HG03066 (cell line): Measurements from ENCODE around the gene GPR161.

ENCODE experiments used
- ATAC-seq: cut with Tn5 transposase; IDR thresholded peaks from one replicate; pipeline ENCODE4 v1.9.1; 2021; ENCODE audit warnings: low read depth; ENCODE audit not compliant: unreplicated experiment

GPR161 gene

DNA sequence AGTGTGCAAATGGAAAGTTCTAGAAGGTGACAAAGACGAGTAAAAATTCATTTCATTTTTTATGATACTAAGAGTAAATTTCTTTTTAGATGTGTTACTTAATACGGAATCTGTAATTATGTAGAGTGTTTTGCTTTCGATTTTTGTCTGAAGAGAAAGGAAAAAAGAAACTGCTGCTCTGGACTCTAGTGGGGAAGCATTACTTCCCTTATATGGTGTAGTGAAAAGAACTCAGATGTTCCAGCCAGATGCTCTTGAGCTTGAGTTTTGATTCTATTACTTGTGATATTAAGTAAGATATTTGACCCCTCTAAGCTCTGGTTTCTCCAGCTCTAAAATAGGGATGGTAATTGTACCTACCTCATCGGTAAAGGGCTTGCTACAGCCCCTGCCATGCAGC, 12.2 kb upstream of the GPR161 start:
- ATAC-seq: no peak

DNA sequence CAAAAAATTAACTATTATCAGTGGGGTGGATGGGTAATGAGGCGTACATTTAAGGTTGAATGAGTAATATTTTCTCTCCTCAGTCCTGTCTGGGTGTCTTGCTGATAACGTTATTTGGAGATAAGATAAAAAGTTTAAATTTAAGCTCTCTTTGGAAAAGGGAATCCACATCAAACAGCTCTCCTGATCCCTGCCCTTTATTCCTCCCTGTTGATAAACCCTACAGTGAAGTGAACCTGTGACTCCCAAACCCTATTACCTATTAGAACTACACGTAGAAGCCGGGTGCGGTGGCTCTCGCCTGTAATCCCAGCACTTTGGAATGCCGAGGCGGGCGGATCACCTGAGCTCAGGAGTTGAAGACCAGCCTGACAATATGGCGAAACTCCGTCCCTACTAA, 9.9 kb upstream of the GPR161 start:
- ATAC-seq: no peak

DNA sequence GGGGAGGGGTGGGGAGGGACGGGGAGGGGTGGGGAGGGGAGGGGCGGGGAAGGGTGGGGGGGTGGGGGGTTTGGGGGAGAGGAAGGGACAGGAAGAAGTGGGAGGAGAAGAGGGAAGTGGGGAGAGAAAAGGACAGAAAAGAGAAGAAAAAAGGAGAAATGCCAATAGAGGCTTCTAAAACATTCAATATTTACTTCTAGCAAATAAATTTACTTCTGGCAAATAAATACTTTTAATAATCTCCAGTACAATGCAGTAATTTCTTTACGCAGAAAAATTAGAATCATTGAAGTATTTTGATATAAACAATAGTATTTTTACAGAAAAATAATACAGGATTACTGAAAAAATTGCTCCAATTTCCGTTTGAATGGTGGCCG, 9.4 kb upstream of the GPR161 start:
- no peak for ATAC-seq

DNA sequence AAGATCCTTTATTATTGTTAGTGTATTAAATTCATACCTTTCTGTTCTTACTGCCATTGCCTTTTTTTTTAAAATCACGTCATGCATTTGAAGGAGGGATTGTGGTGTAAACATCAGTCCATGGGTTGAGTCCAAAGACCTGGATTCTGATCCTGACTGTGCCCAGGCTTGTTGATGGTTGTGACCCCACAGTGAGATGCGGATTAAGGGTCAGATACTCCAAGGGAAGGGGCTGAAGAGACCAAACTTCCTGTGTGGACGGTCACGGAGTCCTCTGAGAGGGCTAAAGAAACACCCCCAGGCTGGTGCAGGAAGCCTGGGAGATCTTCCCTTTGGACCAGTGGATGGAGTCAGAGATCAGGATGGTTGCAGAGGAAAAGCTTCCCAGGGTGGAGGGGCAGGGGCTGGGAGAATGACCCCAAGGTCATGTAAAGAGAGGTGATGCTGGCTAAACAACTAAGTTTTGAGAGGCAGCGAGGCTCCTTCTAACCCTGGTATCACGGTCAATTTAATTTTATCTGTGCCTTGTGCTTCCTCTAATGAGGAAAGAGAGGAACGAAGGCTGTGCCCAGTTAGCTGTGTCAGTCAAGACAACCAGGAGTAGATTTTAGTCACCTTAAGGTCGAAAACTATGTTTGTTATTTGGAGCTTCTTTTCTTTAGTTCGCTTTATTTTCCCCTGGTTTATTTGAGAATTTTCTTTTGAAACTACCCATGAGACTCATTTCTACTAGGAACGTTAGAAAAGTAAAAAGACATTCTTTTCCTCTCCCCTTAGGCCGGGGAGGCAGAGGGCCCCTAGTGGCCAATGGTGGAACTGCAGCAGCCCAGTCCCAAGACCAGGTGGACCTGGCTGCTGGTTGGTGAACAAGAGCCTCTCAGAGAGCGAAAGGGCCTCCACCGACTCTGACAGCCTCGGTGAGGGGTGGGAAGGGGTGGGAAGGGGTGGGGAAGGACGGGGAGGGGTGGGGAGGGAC, 8.7 kb upstream of the GPR161 start:
- peak; percentile 96 for ATAC-seq

DNA sequence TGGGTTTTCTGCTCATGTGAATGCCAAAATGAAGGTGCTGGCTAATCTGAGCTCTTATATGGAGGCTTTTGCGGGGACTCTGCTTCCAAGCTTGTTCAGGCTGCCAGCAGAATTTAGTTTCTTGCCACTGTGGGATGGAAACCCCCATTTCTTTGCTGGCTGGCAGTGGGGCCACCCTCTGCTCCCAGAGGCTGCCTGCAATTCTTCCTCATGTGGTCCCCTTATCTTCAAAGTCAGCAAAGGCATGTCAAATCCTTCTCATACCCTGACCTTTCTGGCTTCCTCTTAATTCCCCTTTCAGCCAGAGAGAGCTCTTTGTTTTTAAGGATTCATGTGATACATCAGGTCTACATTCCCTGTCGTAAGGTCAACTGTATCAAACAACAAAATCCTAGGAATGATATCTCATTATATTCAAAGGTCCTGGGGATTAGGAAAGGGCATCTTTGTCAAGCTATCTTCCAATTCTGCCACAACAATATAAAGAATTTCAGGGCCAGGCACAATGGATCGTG, 5.2 kb upstream of the GPR161 start:
- ATAC-seq: no peak

DNA sequence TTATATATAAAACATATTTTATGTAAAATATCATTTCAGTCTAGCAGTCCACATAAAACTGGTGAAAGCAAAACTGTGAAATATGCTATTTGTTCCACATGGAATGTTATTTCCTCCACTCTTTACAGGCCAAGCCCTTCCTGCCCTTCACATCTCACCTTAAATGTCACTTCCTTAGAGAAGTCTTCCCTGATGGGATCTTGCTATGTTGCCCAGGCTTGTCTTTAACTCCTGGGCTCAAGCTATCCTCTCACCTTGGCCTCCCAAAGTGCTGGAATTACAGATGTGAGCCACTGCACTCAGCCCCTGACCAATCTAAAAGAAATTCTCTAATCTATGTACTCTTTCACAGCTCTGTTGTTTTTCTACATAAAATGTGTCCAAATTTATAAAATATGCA, 2.3 kb upstream of the GPR161 start:
- no peak for ATAC-seq

GRCh38 chr1:168138134-168138533, 1.4 kb upstream of the GPR161 start:
- no peak for ATAC-seq

- no peak for ATAC-seq
Measured at GRCh38 chr1:168137515-168137821, 738 bp upstream of the GPR161 start.

- no peak for ATAC-seq
Measured at GRCh38 chr1:168135921-168136708, 615 bp downstream of the GPR161 start.

GRCh38 chr1:168135116-168135920, 1.4 kb downstream of the GPR161 start:
- no peak for ATAC-seq

DNA sequence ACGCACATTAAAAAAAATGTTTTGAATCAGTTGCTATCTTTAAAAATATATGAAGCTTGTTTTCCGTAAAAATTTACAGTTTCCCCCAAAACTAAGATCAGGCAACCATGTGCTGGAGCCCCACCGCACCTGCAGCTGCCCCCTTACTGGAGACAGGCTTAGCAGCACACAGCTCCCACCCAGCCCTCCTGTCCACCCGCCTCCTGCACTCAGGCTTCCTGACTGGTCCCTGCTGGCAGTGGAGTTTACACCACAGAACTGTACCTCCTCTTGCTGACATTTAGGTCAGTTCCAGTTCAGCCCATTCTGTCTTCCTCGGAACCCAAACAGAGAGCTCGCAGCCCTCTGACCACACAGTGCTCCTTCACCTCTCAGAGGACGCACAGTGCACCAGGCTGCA, 2.1 kb downstream of the GPR161 start:
- no peak for ATAC-seq

DNA sequence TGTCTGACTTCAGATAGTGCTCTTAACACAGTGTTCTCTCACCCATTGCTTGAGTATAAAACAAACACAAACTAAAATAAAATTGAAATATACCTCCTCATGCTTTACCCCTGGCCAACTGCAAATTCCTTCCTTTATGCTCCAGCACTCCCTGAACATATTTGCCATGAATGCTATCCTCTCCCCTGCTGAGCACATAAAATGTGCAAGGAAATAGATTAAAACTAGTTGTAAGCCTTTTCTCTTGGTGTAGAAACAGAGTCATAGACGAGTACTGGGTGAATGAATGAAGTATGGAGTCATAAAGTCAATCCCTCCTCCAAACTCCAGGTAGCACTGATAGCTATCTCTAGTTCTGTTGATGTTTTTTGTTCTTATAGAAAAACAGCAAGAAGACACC, 2.6 kb downstream of the GPR161 start:
- no peak for ATAC-seq

GRCh38 chr1:168129933-168130332, 6.8 kb downstream of the GPR161 start:
- ATAC-seq: no peak

GRCh38 chr1:168127503-168127902, 9.2 kb downstream of the GPR161 start:
- ATAC-seq: no peak

DNA sequence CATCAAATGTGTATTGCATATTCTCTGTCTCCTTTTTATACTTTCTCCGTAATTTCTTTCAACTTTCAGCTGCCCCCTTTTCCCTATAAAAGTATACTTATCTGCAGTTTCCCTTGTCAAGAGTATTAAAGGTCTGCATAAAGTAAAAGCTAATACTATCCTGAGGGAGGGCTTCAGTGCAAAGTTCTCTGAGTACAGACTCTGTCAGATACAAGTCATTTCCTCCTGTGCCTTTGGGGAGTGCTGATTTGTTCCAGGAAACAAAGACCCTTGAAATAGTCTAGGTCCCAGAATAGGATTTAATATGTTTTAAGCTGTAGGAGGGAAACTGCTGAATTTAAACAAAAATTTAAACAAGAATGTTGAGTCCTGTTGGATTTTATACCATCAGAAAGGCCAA, 11.7 kb downstream of the GPR161 start:
- no peak for ATAC-seq

DNA sequence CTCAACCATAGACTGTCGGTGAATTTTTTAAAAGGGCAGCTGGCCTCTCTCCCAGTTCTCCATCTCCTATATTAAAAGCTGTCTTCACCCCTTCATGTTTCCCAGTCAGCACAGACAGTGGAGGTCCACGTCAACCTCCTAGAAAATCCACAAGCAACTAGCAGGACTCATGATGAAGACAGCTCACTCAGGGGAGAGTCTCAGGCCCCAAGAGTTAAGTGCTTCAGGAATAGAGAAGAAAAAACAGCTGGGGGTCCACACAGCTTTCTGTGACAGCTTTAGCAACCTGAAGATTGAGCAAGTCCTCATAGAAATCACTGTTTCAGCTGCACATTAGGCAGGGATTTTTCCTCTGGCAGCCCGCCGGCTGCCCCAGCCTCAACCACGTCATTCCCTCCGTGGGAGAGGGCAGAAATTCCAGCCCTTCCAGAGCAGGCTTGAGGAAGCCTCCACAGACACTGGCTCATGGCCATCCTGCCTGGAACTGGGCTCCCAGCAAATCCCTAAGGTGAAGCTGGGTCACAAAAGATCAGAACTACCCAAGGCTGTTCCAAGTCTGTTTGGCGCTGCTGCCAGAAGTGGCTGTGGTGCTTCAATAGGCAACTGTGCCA, 15.2 kb downstream of the GPR161 start:
- ATAC-seq: no peak

DNA sequence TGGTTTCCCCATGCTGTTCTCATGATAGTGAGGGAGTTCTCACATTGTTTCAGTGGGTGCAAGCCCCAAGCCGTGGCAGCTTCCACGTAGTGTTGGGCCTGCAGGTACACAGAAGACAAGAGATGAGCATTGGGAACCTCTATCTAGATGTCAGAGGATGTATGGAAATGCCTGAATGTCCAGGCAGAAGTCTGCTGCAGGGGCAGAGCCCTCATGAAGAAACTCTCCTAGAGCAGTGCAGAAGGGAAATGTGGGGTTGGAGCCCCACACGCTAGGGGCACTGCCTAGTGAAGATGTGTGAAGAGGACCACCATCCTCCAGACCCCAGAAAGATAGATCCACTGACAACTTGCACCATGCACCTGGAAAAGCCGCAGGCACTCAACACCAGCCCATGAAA, 17.0 kb downstream of the GPR161 start:
- ATAC-seq: no peak

GRCh38 chr1:168116327-168116799, 20.4 kb downstream of the GPR161 start:
- no peak for ATAC-seq

- no peak for ATAC-seq
Measured at GRCh38 chr1:168114845-168115244, 21.9 kb downstream of the GPR161 start.

- ATAC-seq: no peak
Measured at GRCh38 chr1:168112673-168113305, 23.9 kb downstream of the GPR161 start.
